GM19468 (cell line): ENCODE measurements around the gene ART1.
"Not testable (repeated sequence)": the region's sequence is repeated elsewhere in the genome, so short reads cannot be mapped to it uniquely, and the experiment has no call there.

ENCODE experiments used
- ATAC-seq: cut with Tn5 transposase; IDR thresholded peaks from one replicate; pipeline ENCODE4 v1.9.1; 2021; ENCODE audit warnings: mild to moderate bottlenecking, moderate library complexity, moderate number of reproducible peaks; ENCODE audit not compliant: unreplicated experiment; ENCODE audit errors: extremely low read depth

The ART1 gene, protein sequence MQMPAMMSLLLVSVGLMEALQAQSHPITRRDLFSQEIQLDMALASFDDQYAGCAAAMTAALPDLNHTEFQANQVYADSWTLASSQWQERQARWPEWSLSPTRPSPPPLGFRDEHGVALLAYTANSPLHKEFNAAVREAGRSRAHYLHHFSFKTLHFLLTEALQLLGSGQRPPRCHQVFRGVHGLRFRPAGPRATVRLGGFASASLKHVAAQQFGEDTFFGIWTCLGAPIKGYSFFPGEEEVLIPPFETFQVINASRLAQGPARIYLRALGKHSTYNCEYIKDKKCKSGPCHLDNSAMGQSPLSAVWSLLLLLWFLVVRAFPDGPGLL

DNA sequence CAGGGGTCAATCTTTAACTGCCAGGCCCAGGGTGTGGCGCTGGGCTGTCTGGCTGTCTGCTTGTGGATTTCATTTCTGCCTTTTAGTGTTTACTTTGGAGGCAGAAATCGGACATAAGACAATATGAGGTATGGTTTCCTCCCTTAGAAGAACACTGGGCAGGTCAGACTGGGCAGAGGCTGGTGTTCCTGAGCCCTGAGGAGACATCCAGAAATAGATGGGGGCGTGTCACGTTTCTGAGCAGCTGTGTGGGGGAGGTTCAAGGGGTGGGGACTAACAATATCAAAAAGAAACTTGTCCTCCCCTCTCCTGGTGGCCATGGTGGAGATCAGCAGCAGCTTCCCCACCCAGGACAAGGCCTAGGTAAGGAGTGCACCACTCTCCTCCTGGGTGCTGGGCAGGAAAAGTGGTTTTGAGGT lies at the start of gene ART1:
Gene ART1, plus strand, starts transcription at position 312 of the 419 bp plus-strand sequence. CDS start 14,086 bp downstream, outside the sequence.
- ATAC-seq: no peak

DNA sequence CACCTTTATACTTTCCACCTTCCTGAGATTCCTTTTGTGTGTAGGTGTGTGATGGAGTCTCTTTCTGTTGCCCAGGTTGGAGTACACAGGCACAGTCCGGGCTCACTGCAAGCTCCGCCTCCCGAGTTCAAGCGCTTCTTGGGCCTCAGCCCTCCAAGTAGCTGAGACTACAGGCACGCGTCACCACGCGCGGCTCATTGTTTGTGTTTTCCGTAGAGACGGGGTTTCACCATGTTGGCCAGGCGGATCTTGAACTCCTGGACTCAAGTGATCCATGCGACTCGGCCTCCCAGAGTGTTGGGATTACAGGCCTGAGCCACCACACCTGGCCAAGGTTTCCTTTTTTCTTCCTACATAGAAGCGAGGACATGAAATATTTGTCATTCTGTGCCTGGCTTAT lies 47.2 kb upstream of the ART1 start:
- ATAC-seq: not testable (repeated sequence)

DNA sequence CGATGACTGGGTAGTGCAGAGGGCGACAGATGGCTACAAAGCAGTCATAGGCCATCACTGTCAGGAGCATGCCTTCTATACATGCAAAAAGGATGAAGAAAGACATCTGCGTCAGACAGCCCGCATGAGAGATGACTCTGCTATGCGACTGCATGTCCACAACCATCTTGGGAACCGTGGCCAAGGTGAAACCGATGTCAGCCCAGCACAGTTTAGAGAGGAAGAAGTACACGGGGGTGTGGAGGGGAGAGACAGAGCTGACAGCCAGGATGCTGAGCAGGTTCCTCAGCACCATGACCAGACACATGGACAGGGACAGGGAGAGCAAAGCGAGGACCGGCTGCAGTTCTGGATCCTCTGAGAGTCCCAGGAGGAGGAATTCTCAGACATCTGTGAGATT lies 44.7 kb upstream of the ART1 start:
- not testable (repeated sequence) for ATAC-seq

DNA sequence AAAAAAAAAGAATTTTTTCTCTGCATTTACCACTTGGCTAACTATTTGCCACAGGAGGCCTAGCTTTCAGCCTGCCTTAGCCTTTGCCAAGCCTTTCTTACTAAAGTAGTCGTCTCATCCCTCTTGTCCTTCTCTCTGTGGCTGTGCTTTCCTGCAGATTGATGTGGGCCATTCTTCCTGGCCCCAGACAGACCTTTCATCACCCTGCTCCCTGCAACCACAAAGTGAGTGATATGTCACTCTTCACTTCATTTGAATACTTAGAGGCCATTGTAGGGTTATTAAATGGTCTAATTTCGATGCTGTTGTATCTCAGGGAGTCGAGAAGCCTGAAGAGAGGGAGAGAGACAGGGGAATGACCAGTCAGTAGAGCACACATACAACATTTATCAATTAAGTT lies 40.8 kb upstream of the ART1 start:
- ATAC-seq: no peak

DNA sequence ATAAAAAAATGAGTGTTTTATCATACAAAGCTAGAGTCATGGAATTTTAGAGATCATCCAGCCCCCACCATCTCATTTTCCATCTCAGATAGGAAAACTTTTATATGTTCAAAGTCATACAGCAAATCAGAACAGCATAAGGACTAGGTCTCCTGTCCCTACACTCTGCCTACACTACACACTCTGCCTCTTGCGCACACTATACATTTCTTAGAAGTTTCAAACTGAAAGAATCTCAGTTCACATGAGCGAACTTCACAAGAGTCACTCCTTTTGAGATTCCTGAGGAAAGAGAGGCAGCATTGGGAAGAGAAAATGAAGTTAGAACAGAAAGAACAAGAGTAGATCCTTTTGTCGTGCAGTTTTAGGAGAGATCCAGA lies 39.7 kb upstream of the ART1 start:
- ATAC-seq: no peak

DNA sequence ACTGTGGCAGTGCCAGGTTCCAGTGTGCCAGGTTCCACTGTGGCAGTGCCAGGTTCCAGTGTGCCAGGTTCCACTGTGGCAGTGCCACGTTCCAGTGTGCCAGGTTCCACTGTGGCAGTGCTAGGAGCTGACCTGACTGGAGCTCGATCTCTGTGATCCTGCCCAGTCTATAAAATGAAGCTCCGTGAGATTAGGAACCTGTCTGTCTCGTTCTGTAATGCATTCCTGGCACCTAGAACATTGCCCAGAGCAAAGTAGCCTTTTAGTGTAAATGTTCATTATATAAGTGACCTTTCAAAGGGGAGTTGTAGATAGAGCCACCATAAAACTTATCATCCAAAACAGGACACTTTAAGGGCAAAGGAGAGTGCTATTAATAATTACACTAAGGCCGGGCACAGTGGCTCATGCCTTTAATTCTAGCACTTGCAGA lies 39.1 kb upstream of the ART1 start:
- no peak for ATAC-seq

DNA sequence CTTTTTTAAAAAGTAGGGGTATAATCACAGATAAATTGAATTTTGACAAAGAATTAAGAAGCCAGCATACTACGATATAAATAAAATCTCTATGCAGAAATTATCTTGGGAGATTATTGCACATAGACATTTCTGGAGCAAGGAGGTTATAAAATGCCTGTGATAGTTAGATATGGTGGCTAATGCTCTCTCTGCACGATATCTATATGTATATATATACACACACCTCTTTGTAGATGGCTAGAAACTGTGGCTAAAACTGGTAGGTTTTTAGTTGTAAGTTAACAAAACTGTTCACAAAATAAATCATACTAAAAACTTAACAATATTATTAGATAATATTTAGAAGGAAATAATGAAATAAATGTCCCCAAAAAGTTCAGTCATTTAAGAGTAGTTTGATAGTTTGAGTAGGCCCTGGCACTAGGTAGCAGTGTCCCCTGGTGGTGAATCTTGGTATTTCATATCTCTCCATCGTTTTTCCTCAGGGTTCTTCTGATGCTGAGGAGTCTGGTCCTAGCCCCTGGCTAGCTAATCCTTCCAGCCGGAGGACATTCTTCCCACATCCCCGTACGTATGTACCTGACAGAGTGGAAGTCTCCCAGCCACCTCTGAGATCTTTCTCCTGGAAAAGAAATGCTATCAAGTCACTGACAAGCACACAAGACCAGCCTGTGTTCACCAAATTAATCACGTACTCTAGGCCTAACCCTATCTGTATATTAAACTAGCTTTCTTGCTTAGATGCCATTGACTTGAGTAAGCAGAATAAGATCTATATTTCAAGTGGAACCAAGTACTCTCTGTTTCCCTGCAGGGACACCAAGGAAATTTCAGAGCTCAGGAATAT lies 35.3 kb upstream of the ART1 start:
- no peak for ATAC-seq

DNA sequence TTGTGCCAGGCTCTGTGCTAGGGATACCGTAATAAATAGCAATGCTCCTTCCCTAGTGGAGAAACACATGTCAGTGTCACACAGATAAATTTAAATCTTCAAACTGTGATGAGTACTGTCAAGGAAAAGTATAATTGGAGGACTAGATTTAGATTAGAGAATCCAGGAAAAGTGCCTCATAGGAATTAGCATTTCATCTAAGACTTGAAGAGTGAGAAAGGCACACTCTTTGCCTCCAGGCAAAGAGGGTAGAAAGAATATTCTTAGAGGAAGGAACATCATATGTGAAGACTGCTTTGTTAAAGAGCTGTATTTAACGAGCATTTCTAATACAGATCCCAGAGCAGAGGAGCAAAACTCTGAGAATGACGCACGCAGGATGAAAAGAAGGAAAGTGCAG lies 34.1 kb upstream of the ART1 start:
- no peak for ATAC-seq

DNA sequence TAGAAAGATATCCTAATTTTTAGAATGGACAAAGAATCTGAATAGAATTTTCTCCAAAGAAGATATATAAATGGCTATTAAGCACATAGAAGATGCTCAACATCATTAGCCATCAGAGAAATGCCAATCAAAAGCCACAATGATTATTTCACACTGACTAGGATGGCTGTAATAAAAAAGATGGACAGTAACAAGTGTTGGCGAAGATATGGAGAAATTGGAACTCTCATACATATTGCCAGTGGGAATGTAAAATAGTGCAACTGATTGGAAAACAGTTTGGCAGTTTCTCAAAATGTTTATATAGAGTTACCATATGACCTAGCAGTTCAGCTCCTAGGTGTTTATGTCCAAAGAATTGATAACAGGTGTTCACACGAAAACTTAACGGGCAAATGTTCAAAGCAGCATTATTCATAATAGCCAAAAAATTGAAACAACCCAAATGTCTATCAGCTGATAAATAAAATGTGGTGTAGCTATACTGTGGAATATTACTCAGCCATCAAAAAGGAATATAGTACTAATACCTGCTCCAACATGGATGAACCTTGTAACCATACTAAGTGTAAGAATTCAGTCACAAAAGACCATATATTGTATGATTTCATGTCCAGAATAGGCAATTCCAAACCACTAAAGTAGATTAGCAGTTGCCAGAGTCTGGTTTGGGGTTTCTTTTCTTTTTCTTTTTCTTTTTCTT lies 32.8 kb upstream of the ART1 start:
- no peak for ATAC-seq

DNA sequence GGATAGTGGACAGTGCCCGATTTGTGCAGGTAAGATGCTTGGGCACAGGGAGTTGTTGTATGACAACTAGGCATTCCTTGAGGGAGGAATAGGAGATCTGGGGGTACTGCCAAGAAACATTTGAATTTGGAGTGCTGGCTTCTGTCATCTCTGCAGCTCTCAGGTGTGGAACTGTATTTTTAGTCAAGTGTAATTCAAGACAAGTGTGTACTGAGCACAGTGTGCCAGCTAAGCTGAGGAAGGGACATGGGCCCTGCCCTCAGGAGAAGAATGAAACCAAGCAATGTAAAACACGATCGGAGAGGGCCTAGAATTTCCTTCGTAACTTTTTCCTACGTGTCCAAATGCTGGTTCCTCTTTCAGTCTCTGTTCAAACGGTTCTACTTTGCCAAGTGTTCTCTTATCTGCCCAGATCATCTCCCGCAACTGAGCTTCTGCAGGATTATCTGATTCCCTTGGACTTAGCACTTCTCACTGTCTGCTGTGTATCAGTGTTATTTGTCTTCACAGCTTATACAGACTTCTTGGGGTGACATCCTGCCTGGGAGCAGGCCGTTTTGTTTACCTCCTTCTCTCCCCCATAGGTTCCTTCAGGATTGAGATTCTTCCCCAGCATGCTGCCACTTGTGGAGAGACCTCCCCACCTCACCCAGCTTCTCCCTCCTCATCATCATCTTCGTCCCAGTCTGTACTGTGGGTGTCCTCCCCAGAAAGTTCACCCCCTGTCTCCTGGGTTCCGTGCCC lies 30.8 kb upstream of the ART1 start:
- ATAC-seq: no peak

DNA sequence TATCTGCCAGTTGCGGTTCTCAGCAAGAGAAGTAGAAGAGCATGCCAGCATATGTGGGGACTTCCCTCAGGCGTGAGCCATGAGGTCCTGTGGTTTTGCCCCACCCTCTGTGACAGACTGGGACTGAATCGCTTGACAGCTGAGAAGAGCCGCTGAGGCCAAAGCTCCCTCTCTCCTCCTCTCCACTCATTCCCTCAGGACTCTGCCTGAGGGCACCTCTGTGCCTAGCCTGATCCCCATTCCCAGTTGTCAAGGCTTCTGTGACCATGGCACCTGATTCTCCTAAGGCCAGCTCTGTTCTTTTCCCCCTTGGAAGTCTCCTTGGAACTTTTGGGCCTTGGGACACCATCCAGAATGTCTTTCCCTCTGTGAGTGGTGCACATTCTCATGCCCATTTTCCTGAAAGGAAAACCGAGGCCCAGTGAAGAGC lies 30.2 kb upstream of the ART1 start:
- peak; percentile 55 for ATAC-seq

DNA sequence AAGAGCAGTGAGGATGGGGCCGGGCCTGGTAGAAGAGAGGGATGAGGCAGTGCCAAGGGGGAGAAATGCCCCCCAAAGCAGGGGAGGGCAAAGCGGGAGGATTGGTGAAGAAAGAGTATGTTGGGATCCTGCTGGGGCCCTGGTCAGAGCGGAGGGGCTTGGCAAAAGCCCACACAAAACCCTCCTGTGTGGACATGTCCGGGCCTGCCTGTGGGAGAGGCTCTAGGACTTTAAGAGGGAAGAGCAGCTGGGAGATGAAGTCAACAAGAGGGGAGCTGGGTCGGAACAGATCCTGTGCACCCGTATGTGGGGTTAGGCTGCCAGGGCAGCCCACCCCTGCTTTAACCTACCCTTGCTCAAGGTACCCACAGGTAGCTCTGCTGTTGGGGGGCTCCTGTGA lies 28.9 kb upstream of the ART1 start:
- ATAC-seq: no peak

DNA sequence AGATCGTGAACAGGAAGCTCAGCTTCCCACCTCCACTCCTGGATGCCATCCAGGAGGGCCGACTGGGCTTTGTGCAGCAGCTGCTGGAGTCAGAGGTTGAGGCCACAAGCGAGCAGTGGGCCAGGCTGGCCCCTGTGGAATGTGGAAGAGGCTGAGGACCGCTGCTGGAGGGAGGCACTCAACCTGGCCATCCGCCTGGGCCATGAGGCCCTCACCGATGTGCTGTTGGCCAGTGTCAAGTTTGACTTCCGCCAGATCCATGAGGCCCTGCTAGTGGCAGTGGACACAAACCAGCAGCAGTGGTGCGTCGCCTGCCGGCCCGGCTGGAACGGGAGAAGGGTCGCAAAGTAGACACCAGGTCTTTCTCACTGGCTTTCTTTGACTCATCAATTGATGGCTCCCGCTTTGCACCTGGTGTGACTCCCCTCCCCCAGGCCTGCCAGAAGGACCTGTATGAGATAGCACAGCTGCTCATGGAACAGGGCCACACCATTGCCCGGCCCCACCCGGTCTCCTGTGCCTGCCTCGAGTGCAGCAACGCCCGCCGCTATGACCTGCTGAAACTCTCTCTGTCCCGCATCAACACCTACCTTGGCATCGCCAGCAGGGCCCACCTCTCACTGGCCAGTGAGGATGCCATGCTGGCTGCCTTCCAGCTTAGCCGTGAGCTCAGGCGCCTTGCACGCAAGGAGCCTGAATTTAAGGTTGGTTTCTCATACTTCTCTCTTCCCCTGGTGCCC lies 28.0 kb upstream of the ART1 start:
- ATAC-seq: no peak

DNA sequence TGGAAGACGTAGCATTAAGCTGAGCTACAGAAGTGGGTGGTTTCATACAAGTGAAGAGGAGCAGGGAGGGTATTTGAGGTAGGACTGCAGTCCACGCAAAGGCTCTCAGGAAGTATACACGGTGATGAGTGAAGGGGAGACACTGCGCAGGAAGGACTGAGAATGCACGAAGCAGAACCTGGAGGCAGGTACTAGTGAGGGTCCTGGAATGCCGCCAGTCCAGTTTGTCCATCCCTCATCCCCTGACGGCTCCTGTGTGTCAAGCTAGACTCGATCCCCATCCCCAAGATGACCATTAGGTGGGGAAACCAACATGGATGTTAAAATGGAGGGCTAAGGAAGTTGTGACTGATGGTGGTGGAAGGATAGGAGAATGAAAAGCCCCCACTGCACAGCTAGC lies 26.9 kb upstream of the ART1 start:
- no peak for ATAC-seq

DNA sequence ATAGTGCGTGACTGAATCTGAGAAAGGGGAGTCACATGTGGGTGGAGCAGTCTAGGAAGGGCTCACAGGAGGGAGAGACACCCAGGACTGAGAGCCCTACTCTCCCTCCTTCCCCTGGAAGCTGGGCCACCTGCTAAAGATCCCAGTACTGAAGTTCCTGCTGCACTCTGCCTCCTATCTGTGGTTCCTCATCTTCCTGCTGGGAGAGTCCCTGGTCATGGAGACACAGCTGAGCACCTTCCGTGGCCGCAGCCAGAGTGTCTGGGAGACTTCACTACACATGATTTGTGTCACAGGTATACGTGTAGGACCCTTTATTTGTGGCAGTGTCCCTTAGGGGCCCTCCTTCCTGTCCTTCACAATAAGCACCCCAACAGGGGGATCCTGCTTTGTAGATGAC lies 22.4 kb upstream of the ART1 start:
- ATAC-seq: no peak

DNA sequence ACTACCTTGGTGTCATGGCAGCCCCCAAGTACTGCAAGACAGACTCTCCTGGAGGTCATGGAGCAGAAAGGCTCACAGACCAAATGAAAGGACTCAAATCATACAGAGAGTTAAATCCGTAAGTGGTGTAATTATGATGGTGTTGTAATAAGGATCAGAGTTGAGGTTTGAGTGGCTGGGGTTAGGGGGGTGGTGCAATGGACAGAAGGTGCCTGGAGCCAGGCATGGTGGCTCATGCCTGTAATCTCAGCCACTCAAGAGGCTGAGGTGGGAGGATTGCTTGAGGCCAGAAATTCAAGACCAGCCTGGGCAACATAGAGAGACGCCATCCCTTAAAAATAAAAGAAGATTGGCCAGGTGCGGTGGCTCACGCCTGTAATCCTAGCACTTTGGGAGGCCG lies 21.8 kb upstream of the ART1 start:
- ATAC-seq: no peak

DNA sequence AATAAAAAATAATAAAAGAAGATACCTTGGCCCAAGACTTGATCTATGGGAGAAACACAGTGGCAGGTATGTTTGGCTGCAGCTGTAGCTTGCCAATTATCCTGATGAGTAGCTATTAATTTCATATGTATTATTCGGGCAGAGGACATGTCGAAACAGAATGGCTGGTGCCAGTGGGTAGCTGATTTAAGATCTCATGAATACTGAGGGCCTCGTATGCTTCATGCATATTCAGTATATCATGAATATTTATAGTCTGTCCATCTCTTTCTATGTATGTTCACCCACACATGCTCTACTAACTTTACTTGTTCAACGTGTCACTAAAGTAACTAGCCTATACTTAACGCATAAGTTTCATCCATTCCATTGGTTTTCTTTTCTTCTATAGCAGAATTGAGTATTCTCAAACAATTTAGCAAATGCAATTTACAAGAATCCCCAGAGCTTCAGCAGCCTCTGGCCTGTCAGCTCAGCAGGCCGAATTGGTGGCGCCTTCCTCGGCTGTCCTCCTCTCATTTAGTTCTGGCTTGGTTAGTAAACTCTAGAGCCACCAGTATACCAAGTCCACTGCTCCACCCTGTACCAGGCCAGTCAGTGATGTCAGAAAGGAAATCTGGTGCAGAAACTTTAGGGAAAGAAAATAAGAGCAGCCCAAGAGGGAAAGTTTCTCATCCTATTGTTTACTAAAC lies 21.0 kb upstream of the ART1 start:
- no peak for ATAC-seq

DNA sequence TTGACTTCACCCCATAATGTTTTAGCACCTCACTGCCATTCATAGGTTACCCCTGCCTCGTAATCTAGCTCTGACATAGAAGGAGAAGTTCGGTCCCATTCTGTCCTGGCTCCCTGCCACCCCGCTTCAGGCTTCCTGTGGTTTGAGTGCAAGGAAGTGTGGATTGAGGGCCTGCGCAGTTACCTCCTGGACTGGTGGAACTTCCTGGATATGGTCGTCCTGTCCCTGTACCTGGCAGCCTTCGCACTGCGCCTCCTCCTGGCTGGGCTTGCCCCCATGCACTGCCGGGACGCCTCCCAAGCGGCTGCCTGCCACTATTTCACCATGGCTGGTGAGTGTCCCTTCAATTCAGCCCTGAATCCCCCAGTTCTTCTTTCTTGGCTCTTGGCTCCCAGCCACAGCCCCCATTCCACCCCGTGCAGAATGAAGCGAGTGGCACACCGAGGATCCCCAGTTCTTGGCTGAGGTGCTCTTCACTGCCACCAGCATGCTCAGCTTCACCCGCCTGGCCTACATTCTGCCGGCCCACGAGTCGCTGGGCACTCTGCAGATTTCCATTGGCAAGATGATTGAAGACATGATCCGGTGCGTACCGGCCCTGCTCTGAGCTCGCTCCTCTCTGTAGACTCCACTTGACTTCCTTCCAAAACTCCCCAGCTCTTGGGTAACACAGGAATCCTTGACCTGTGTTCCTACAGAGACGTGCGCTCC lies 18.5 kb upstream of the ART1 start:
- ATAC-seq: no peak
